ENCODE results near the gene SPATC1L.

DNA sequence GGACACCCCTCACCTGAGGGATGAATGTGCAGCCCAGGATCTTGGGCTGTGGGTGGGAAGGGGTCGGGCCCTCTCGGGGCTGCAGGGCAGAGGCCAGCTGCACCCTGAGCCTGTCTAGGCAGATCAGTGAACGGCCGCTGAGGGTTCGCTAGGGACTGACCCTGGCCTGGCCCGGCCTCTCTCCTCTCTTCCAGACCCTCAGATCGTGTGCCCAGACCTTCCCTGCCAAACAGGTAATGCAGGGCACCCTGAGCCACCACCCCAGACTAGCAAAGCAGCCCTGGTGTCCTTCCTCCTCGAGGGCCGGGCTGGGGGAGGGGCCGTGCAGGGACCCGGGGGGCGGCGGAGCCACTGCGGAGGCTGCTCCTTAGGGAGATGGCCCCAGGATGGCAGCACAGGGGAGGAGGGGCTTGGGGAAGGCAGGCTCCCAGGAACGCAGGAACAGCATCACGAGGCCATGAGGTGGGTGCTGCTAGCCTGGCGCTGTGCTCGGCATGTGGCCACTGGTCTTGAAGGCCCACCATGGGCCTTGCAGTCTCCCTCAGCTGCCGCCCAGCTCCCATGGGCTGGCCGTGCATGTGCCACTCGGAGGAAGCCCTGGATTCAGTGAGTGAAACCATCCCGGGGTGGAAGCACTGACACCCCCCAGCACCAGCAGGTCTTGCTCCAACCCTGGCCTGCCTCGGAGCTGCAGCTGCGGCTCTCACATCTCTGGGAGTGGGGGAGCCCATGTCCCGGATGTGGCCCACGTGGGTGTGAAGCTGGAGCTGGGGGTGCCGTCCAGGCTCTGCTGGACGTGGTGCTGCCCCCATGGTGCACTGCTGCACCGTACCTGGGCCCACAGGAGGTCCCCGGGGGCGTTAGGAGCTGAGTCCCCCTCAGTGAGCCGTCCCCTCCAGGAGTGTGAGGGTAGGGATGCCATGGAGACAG lies 57.7 kb downstream of the SPATC1L start:
- TF ChIP-seq BHLHE40 (IDR thresholded peaks at IDR 0.05; ENCODE audit: borderline replicate concordance) (no peak), SUZ12 (IDR thresholded peaks at IDR 0.05) (no peak)

All from HEK293T (cell line).